Jurkat, Clone E6-1 (cell line): ENCODE measurements around the gene KRTAP5-2.
A peak's percentile ranks its signal among the peaks of the same experiment; 100 is the strongest.

Experiments used
- DNase-seq: peaks from one replicate; pipeline ENCODE4 v3.0.0-alpha.2; 2011; ENCODE audit warnings: low read depth, low spot score
- H3K4me3 ChIP-seq: 2 replicates; pipeline ENCODE4 v1.5.1; 2011; ENCODE audit warnings: mild to moderate bottlenecking, low read length, control low read depth, moderate library complexity

Gene KRTAP5-2

GRCh38 chr11:1571760-1572196 lies 26.3 kb downstream of the KRTAP5-2 start:
- no peak overlapping the region for H3K4me3 ChIP-seq
- DNase-seq: no peak

- peak; percentile 32 for DNase-seq
- peak overlapping the region; percentile 18 for H3K4me3 ChIP-seq
These were observed 27.0 kb downstream of the KRTAP5-2 start for GRCh38 chr11:1570896-1571759.

- no peak for DNase-seq
- H3K4me3 ChIP-seq: no peak overlapping the region
These were observed 27.6 kb downstream of the KRTAP5-2 start for GRCh38 chr11:1570531-1570895.

GRCh38 chr11:1570001-1570453 lies 28.1 kb downstream of the KRTAP5-2 start:
- H3K4me3 ChIP-seq: no peak overlapping the region
- DNase-seq: no peak

GRCh38 chr11:1569251-1569780 lies 28.8 kb downstream of the KRTAP5-2 start:
- DNase-seq: no peak
- no peak overlapping the region for H3K4me3 ChIP-seq

- no peak overlapping the region for H3K4me3 ChIP-seq
- DNase-seq: peak; percentile 49
These were observed 29.6 kb downstream of the KRTAP5-2 start for GRCh38 chr11:1568441-1568911.

- no peak overlapping the region for H3K4me3 ChIP-seq
- DNase-seq: no peak
These were observed 30.4 kb downstream of the KRTAP5-2 start for GRCh38 chr11:1567721-1568100.

GRCh38 chr11:1567052-1567720 lies 30.9 kb downstream of the KRTAP5-2 start:
- no peak overlapping the region for H3K4me3 ChIP-seq
- no peak for DNase-seq

- no peak overlapping the region for H3K4me3 ChIP-seq
- DNase-seq: no peak
These were observed 31.6 kb downstream of the KRTAP5-2 start for GRCh38 chr11:1566381-1567051.

GRCh38 chr11:1565904-1566247 lies 32.2 kb downstream of the KRTAP5-2 start:
- H3K4me3 ChIP-seq: no peak overlapping the region
- DNase-seq: no peak

- DNase-seq: no peak
- H3K4me3 ChIP-seq: no peak overlapping the region
These were observed 32.8 kb downstream of the KRTAP5-2 start for GRCh38 chr11:1565173-1565903.

GRCh38 chr11:1564535-1565172 lies 33.4 kb downstream of the KRTAP5-2 start:
- no peak for DNase-seq

GRCh38 chr11:1563697-1564534 lies 34.2 kb downstream of the KRTAP5-2 start:
- DNase-seq: no peak

More at GRCh38 chr11:1564535-1565172, 33.4 kb downstream of the KRTAP5-2 start:
- no peak overlapping the region for H3K4me3 ChIP-seq

GRCh38 chr11:1563149-1563638 lies 34.9 kb downstream of the KRTAP5-2 start:
- no peak overlapping the region for H3K4me3 ChIP-seq
- no peak for DNase-seq

More at GRCh38 chr11:1563697-1564534, 34.2 kb downstream of the KRTAP5-2 start:
- no peak overlapping the region for H3K4me3 ChIP-seq

- no peak for DNase-seq
- H3K4me3 ChIP-seq: no peak overlapping the region
These were observed 35.5 kb downstream of the KRTAP5-2 start for GRCh38 chr11:1562469-1563148.

GRCh38 chr11:1561955-1562354 lies 36.1 kb downstream of the KRTAP5-2 start:
- DNase-seq: no peak
- no peak overlapping the region for H3K4me3 ChIP-seq

- H3K4me3 ChIP-seq: no peak overlapping the region
- no peak for DNase-seq
These were observed 36.8 kb downstream of the KRTAP5-2 start for GRCh38 chr11:1561266-1561665.
